Brain pericyte (primary cell): ENCODE data around the gene SPATA20.

Source experiments
- DNase-seq: peaks from one replicate; pipeline ENCODE4 v3.0.0-alpha.2; 2012; ENCODE audit warnings: low read depth, low spot score

The SPATA20 gene

DNA sequence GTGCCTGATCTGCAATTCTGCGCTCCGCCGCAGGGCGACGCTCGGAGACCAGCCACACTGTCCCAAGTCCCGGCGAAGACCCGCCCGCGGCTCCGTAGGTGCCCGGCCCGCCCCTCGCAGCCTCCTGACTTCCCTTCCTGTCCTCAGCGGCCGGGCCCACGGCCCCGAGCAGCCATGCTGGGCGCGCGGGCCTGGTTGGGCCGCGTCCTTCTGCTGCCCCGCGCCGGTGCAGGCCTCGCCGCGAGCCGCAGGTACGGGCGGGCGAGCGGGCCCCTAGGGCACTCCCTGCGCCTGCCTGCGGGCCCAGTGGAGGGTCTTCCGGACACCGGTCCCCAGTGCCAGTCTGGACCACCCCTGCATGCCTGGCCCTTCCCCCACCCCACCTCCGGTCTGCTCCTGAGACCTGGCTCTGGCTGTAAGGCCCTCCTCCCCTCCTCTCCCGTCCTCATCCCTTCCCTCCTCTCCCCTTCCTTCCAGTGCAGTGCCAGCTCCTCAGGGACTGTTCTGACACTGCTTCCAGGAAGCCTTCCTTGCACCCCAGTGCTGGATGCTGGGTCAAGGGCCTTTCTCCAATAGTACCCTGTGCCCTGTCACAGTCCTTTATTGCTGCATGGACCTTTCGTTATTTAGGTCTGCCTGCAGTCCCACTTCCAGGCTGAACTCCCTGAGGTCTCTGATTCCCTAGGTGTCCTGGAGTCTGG, at the start of gene SPATA20:
TSS of gene SPATA20 (plus strand) at position 140 of the 701 bp plus-strand sequence. CDS start at position 175, 35 bp downstream.
- peak; percentile 22 for DNase-seq

DNA sequence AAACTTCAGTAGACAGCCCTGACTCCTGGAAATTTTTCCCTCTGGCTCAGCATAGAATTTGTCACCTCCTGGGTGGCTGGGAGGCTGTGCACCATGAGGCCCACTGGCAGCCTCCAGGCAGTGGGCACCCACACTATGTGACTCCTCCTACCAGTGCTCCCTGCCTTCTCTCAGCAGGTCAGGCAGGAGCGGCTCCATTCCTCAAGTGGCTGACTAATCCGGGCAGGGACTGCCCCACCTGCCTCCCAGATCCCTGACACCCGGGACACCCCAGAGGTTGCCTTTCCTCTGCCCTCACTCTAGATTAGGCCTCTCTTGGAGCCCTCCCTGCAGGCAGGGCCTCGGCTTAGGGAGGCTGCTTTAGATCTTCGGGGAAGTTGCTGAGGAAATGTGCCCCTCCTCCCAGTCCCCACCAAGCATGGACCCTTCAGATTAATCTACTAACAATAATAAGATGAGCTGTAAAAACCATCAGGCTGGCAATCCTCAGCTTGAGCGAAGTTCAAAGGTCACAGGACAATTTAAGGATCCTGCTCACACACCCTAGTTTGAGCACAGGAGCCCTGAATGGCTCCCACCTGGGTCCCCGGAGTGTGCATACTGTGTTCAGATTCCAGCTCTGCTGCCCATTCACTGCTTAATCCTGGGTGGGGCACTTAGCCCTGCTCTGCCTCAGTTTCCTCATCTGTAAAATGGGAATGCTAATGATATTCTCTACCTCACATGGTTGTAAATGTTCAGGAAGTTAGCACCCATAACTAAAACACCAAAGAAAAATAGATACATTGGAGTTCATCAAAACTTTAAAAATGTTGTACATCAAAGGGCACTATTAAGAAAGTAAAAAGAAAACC, 48.7 kb upstream of the SPATA20 start:
- no peak for DNase-seq

DNA sequence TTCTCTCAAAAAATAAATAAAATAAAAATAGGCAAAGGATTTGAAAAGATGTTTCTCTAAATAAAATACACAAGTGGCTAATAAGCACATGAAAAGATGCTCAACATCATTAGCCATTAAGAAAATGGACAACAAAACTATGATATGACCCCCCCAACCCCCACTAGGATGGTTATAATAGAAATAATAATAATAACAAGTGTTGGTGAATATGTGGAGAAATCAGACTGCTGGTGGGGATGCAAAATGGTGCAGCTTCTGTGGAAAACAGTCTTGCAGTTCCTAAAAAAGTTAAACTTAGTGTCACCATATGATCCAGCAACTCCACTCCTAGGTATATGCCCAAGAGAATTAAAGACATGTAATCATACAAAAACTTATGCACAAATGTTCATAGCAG, 47.7 kb upstream of the SPATA20 start:
- DNase-seq, result no peak

DNA sequence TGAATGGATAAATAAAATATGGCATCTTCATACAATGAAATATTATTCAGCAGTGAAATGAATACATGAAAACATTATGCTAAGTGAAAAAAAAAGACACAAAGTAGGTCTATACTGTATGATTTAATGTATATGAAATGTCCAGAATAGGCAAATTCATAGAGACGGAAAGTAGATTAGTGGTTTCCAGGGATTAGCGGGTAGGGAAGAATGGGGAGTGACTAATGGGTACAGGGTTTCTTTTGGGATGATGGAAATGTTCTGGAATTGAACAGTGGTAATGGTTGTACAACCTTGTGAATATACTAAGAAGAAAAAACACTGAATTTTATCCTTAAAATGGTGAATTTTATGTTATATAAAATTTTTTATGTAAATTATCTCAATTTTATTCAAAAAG, 47.3 kb upstream of the SPATA20 start:
- DNase-seq, result no peak

DNA sequence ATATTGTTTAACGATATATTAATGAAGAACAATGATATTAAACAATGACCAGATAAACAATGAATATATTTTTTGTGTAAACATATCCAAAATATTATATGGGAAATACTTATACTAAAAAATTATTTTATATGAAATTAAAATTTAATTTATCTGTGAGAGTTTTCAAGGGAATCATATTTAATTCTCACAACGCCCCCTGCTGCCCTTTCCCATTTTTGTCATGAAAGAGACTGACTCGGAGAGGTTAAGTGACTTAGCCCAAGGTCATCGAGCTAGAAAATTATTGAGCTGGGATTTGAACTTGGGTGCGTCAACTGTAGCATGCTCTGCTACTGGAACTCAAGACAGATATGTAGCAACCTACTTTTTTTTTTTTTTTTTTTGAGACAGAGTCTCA, 45.9 kb upstream of the SPATA20 start:
- no peak for DNase-seq

DNA sequence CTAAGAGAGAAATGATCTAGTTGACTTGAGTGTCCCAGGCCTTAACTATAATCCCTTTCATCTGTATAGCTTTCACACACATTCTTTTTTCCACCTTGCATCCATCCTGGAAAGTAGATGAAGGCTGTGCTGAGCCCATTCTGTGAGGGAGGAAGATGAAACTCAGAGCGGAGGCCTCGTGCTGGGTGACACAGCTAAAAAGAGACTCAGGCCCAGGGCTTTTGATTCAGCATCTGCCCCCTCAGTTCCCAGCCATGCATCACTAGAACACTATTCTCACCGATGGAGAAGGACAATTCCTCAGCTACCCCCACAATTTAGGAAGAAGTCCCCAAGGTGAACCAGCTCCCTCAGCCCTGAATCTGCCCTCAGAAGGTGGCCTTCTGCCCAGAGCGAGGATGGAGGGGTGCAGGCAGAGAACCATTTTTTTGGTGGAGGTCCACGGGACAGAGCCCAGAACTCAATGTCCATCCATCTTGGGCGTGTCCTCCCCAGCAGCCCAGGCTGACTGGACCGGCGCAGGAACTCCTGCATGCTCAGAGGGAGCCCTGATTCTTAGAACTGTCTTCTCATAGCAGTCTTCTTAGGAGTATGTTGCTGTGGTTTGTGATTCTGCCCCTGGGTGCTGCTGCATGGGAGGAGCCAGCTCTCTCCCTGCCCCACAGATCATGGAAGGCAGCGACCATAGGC, 44.5 kb upstream of the SPATA20 start:
- no peak for DNase-seq

DNA sequence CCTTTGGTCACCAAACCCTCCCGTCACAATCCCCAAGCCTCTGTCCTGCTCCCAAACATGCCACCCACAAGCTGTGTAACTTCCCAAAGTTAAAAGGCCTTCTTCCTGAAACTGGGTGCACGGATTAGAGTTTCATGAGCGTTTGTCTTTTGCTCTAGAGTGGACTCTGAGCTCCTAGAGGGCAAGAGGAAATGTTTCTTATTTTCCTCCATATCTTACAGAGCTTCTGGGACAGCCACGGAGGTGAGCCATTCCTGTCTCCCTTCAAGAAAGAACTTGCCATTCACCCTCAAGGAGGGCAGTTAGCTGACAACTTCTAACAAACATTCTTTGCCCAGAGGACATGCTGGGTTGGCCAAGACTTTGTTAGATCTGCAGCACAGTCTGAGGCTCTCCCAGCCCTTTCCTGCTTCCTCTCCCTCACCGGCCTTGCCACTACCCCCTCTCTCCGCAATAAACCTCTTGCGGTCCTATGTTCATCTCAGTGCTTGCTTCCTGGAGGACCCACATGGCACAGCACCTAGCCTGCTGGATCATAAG, 41.3 kb upstream of the SPATA20 start:
- no peak for DNase-seq

DNA sequence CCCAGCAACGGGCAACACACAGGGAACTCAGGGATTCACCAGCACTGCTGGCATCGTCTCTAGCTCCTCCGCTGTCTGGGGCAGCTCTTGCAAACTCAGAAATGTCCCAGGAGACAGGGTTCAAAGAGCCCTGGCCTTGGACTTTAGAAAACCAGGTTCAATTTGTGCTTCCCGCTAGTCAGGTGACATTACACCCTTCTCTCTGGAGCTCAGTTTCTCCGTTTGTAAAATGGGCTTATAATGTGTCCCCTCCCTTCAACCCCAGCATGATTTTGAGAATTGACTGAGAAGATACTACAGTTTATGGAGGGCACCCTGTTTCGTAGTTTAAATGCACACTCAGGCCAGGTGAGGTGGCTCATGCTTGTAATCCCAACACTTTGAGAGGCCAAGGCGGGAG, 40.7 kb upstream of the SPATA20 start:
- no peak for DNase-seq

DNA sequence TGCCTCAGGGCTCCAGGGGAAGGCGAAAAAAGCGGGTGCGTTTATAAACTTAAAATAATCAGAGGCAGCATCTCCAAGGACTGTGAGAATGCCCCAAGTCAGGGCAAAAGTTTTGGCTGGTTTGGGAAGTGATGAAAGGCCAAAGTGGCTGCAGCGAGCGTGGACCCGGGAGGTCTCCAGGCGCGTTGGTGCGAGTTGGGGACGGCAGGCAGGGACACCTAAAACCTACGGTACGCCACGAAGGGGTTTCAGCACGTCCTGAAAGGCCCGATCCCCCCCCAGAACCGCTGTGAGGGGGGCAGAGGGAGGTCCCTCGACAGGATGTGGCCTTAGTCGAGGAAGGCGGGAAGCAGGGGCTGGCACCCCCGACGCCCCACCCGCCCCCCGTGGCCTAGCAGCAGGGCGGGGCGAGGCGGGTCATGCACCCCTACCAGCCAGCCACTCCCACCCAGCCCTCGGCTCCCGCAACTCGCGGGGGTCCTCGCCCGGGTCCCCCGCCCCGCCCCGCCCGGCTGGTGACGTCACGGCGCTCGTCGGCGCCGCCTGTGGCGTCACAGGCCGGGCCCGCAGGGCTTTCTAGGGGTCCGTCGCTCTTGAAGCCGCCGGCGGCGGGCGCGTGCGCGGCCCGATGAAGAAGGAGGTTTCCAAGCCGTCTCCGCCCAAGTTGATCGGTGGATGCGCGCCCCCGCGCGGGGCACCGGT, 39.0 kb upstream of the SPATA20 start, which contains the start of gene MYCBPAP:
TSS of gene MYCBPAP (plus strand) at position 569 of the 702 bp plus-strand sequence. CDS start 236 bp downstream, outside the sequence.
- peak; percentile 22 for DNase-seq

DNA sequence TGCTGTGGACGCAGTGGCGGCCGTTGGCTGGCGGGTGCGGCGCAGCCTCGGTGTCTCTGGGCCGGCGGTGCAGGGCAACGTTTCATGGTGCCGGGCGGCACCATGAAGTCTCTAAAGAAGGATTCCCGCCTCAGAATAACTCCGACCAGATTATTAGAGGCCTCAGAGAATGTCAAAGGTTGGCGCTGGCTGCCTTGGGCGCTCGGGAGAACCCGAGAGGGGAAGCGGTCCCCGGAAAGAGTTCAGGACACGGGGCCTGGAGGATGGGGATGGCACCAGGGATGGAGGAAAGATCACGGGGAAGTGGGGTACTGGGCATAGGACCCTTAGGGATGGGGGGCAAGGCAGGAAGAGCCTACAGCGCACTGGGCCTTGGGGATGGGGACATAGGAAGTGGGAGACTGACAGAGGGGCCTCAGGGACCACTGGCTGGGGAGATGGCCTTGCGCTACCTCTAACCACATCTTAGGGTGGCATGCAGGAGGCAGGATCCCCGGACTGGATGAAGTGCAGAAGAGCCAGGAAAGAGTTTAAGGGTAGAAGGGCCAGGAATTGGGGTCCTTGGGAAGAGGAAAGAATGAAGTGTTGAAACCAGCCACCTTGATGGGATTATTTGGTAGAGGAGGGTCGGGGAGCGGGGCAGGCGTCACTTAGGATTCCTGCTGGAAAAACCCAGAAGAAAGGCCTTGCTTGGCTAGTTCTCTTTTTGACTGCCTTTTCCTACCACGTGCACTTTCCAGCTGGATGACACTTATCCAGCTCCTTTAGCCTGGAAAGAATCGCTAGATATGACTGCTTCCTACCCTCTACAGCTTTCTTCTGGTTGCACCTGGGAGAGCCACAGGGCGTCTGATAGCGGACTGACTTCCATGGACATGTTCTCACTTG, 38.2 kb upstream of the SPATA20 start:
- no peak for DNase-seq

DNA sequence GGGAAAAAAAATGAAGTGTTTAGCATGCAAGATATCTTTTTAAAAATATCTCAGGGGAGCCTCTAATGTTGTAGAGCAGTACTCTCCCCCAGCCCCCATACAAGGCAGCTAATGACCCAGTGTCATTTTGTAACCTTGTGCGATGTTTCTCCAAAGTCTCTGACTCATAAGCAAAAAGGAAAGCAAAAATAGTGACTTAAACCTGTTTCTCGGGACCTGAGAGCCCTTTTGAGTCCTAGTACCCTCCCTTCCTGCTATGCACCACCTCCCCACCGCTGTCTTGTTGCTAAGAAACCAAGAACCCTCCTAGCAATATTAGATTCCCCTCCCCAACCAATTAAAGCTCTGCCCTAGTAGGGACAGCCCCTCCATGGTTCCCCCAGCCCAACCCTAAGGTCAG, 35.9 kb upstream of the SPATA20 start:
- no peak for DNase-seq

DNA sequence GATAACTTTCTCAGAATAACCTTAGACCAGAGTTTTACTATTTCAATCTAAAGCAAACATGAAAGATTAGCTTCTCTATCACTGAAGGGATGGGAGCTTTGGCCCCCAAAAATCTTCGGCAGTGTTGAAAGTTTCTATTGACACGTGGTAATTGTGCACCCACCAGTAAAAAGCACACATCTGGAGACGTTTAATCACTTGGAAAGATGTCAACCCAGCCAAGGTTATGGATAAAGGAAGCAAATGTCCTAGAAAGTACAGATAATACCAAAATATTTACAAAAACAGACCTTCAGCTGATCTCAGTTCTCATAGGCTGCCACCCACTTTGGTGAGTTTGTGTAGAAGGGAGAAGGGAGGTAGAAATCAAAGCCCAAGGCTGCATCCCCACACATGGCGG, 33.5 kb upstream of the SPATA20 start:
- no peak for DNase-seq

DNA sequence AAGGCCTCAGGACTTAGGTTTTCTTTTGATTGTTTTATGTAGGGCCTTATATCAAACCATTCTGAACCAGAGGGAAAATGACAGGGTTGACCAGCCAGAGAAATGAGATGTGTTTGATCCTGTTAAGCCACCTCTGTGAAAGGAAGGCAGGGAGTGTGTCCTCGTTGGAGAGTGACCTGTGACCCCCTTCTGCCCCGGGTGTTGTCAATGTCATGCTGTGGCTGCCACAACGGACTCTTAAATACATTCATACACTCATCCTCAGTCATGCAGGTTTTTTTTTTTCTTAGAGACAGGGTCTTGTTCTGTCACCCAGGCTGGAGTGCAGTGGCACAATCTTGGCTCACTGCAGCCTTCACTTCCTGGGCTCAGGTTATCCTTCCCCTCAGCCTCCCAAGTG, 32.6 kb upstream of the SPATA20 start:
- DNase-seq, result no peak

DNA sequence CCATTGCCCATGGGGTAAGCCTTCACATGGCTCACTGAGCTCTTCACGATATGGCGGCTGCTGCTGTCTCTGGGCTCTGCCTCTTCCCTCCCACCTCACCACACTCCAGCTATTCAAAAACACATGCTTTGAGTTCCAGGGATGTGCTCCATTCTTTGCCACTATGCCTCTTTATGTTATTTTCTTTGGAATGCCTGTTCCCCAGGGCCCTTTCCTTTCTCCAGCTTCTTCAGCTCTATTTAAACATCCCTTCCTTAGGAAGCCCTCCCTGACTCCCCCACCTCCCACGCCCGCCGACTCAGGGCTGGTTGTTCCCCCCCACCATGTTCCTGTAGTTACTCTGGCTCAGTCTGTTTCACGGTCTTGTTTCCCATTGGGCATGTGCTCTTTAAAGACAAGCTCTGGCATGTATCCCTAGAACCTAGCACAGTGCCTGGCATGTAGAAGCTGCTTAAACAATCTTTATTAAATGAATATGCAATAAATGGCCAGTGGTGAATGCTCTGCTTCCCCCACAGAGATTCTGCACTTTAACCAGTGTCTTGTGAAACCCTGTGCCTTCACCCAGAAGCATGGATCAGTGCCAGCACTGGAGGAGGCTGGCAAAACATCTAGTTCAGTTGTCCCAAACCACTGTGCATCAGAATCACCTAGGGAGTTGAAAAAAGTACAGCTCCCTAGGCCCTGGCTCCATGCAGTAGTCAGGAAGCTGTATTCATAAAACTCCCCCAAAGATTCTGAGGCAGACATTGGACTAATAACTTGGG, 31.9 kb upstream of the SPATA20 start:
- DNase-seq, result peak; percentile 52

DNA sequence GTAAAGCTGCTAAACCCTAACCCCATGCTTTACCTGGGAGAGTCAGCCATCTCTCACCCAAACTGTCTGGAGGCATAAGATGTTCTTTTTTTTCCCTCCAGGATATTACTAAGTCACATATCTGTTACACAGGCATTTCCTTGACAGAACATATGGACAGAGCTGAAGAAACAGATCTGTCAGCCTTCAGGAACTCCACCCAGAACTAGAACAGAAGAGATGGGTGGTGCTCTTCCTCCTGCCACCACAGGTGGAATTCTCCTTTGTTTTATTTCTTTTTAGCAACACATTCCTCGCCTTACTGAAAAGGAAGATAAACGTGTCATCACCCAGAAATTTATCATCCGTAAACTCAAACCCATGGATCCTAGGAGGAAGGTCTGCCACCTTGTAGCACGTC, 30.0 kb upstream of the SPATA20 start:
- no peak for DNase-seq

DNA sequence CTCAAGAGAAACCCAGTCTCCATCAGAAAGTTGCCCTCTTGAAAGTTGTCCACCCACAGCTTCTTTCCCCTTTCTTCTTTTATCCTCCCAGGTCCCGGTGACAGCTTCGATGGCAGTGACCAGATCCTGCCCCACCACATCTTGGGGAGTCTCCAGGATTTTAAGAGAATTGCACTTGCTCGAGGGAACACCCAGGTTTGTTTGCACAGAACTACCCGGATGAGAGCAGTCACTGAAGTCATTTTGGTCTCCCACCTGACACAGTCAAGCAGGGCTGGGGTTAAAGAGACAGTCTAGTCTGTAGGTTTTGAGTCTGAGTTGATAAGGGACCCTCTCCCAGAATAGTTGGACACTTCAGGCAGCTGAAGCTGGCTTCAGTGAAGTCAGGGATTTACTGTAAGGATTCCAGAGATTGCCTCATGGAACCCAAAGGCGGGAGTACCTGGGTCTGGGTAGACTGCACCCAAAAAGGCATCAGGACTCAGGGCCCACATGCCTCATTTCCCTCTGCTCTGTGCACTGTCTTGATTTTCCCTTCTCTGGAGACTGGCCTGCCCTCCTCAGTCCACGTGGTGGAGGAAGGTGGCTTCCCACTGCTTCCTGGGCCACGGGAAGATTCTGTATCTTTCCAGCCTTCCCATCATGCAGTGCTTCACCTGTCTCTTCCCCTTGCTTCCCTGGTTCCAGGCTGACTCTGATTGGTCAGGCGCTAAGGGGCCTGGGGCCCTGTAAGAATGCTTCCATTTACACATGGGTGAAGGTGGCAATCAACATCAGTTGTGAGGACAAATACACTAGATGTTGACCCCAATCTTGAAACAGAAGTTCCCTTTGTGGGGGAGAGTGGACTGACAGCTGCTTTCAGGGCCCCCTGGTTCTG, 29.2 kb upstream of the SPATA20 start:
- DNase-seq, result no peak

DNA sequence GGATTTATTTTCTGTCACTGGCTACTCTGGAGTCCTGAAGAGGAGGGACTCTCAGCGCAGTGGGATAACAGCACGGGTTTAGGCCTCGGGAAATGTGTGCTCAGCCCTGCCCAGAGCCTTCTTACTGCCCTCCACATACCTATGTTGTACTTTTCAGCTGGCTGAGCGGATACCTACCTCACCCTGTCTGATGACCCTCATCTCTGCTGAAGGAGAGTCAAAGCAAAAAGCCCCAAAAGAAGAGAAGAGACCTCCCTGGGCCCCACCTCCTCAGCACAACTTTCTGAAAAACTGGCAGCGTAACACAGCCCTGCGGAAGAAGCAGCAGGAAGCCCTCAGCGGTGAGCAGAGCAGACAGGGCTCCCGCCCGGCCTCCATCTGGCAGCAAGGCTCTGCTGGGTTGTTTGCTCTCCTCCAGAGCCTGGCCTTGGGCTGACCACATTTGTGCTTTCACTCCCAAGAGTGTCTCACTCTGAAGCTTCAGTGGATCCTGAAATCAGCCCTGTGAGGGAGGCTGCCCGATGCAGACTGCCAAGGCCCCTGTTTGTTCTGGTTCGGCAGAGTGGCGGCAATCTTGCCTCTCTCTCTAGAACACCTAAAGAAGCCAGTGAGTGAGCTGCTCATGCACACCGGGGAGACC, 28.5 kb upstream of the SPATA20 start:
- peak; percentile 32 for DNase-seq
